Measurements from ENCODE around the gene TSPAN7.

Gene TSPAN7

GRCh38 chrX:38561126-38561868 lies at the start of gene TSPAN7:
Gene TSPAN7, plus strand, starts transcription at chrX:38561542. Its CDS starts 5 bp downstream, at chrX:38561547.
- peak; percentile 54 for DNase-seq

DNA sequence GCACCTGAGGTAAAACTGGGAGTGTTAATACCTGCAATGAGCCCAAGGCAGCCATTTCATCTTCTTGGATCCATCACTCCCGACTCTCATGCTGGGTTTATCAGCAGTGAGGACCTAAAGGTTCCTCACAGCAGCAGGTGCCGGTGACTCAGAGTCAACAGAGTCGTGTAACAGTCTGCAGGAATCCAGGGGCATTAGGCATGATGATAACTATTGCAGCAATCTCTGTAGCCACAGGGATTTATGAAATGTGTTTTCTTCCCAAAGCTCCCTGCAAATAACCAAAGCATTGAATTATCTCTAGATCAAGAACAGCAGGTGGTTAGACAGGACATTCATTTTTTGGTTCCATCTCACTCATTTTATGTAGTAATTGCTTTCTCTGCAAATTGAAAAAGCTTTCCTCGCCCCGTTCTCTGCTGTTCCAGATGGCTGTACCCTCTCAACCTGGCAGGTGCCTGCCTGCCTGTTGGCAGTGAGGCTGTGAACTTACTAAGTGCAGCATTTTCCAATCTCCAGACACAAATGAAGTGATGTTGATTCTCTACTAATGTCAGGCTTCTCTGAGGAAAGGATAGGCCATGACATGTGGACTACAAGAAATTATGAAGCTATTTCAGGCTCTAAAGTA lies 48.1 kb upstream of the TSPAN7 start:
- DNase-seq, result no peak

- no peak for DNase-seq
Measured at GRCh38 chrX:38514016-38514854, 47.1 kb upstream of the TSPAN7 start.

GRCh38 chrX:38515291-38515690 lies 46.1 kb upstream of the TSPAN7 start:
- no peak for DNase-seq

DNA sequence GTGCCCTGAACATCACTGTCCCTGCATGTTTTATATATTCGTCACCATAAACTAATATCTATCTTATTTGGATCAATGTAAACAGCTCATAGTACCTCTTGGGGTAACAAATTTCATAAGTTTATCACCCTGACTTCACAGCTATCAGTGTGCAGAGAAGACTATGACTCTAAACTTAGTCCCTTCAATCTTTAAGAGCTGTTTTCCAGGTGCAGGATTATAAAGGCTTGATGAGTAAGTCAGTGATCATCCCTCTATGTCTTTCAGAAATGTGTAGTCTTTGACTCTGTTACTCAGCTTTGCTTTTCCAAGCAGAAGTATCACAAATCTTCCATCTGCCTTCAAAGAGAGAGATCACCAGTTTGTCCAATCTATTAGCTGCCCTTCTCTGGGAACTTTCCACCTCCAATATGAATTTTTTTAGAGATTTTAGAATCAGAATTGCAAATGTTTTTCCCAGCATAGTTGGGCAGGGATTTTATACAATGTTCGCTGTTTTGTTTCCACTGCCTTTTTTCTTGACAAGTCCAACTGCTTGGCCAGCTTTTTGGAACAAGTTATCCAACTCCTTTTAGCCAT lies 45.1 kb upstream of the TSPAN7 start:
- DNase-seq, result no peak

DNA sequence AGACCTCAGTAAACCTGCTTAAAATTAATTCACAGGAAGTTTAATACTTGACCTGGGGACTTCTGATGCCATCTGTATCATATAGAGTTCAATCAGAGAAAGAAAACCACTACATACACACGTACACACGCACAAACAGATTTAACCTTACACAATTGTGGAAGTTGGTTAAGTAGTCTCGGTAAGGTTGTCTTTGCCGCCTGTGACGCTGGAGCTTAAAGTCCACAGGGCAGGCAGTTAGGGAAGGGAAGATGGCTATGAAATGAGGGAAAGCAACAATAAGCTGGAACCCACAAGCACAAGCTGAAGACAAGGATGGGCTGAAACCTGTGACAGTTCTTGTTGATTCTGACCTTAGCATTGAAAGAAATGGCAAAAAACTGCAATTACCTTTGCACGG lies 41.7 kb upstream of the TSPAN7 start:
- DNase-seq, result no peak

DNA sequence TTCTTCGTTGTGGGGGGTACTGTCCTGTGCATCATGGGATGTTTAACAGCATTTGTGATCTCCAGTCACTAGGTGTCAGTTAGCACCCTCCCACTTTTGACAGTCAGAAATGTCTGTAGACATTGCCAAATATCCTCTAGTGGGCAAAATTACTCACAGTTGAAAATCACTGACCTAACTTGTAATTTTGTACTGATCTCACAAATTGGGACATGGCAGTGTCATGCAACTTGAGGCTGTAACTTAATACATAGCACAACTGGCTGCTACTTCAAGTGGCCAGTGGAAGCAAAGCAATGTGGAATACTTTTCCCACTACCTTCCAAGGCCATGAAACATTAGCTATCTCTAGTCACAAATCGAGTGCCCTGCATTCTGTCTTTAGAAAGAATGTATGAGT lies 23.2 kb upstream of the TSPAN7 start:
- no peak for DNase-seq

GRCh38 chrX:38539748-38540147 lies 21.6 kb upstream of the TSPAN7 start:
- no peak for DNase-seq

DNA sequence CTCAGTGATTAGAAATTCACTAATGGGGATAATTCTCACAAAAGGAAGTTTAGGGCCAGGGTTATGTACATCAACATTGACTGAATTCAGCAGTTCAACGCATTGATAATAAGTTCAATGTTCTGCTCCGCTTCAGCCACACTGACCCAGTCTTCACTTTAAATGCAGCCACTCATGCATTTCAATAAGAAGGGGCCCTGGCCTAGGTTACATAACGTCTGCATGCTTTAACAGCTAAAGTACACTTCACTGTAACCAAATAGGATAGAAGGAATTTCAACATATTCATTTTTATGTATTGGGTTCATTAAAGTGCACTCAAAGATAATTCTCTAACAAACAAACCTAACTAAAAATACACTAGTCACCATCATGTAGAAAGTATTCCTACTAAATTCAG lies 12.8 kb upstream of the TSPAN7 start:
- DNase-seq, result no peak

- no peak for DNase-seq
Measured at GRCh38 chrX:38552721-38553120, 8.6 kb upstream of the TSPAN7 start.

- DNase-seq, result no peak
Measured at GRCh38 chrX:38558686-38559085, 2.7 kb upstream of the TSPAN7 start.

GRCh38 chrX:38560776-38561125 lies 591 bp upstream of the TSPAN7 start:
- DNase-seq, result no peak

- DNase-seq, result no peak
Measured at GRCh38 chrX:38561951-38562719, 793 bp downstream of the TSPAN7 start.

DNA sequence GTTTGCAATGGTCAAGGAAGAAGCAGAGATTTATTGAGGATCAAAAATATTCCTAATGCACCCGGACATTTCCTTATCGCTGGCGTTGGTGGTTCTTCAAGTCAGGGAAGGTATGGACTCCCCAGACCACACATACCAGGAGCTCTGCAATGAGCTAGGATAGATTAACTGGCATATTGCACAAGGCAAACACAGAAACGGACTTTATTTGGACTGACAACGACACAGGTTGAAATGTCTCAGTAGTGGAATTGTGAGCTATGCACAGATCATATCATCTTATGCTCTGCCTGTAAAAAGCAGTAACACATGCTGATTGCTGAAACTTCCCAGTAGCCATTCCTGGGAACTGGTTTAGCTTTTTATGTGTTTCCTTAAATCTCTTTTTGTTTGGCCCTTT lies 1.7 kb downstream of the TSPAN7 start:
- DNase-seq, result no peak

- no peak for DNase-seq
Measured at GRCh38 chrX:38570396-38570795, 9.1 kb downstream of the TSPAN7 start.

DNA sequence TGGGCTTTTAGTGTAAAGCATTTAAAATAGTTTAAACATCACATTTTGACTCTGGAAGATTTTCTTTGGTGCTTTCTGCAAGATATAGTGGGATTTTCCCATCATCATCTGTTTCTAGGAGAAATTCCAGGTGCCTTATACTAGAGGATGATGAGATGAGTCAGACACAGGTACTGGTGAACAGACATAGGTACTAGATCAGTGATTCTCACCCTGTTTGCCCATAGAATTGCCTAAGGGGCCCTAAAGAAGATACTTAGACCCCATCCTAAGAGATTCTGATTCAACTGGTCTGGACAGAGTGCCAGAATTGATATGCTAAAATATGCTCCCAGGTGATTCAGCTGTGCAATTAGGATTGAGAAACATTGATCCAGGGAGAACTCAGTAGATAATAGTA lies 9.7 kb downstream of the TSPAN7 start:
- no peak for DNase-seq

DNA sequence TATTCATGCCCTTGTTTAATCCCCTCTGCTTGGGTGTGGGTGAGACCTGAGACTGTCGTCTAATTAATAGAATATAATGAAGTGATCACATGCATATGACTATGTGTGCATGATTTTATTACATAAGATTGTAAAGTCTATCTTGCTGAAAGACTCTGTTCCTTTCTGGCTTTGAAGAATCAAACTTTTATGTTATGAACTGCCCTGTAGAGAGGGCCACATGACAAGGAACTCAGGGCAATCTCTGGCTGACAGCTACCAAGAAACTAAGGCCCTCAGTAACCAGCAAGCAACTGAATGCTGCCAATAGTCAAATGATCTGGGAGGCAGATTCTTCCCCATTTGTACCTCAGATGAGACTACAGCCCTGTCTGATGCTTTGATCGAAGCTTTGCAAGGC lies 13.5 kb downstream of the TSPAN7 start:
- DNase-seq, result no peak

DNA sequence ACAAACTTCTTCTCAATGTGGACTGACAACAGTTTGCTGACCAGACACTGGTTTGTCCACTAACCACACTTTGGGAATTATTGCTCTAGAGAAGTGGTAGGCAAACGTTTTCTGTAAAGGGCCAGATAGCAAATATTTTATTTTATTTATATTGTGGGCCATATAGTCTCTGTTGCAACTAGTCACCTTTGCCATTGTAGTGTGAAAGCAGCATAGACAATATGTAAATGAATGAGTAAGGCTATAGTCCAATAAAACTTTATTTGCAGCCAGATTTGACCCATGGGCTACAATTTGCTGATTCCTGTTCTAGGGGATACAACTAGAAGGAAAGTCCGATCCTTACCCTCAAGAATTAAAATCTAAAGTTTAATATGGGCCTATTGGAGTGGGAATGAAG lies 14.5 kb downstream of the TSPAN7 start:
- DNase-seq, result no peak

GRCh38 chrX:38577738-38578137 lies 16.4 kb downstream of the TSPAN7 start:
- no peak for DNase-seq

- no peak for DNase-seq
Measured at GRCh38 chrX:38578167-38578566, 16.8 kb downstream of the TSPAN7 start.

DNA sequence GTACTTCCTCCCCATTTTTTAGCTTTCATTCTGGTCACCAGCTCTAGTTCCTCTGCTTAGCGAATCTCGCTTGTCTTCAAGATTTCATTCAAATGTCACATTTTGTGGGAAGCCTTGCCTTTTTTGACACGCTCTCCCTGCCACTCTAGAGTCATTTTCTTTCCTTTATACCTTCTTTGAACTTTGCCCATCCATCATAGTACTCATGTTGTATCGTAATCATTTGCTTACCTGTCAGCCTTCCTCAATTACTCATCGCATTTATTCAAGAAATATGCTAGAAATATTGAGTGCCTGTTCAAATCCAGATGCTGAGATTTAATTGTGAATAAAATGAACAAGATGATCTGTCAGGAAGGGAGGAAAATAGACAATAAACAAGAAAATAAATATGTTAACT lies 21.8 kb downstream of the TSPAN7 start:
- DNase-seq, result no peak

DNA sequence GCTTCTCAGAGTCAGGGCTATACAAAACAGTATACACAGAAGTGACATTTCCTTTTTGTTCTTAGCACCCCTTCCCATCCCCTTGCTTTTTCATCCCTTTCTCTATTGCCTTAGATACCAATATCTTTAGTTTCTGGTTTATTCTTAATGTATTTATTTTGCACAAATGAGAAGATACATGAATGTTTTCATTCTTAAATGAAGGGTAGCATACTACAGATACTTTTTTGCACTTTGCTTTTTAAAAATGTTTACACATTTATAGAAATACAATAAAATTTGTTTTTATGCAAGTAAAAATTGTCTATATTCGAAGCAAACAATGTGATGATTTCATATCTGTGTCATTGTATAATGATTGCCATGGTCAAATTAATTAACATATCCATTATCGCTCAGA lies 33.1 kb downstream of the TSPAN7 start:
- no peak for DNase-seq

- no peak for DNase-seq
Measured at GRCh38 chrX:38595801-38596200, 34.5 kb downstream of the TSPAN7 start.

Measured in T1000 (cell line).